GM19372 (cell line): Measurements from ENCODE around the gene KCNC4.

ENCODE experiments used
- ATAC-seq: cut with Tn5 transposase; IDR thresholded peaks from one replicate; pipeline ENCODE4 v1.9.1; 2021; ENCODE audit warnings: mild to moderate bottlenecking, low read depth, moderate library complexity; ENCODE audit not compliant: unreplicated experiment

The KCNC4 gene

DNA sequence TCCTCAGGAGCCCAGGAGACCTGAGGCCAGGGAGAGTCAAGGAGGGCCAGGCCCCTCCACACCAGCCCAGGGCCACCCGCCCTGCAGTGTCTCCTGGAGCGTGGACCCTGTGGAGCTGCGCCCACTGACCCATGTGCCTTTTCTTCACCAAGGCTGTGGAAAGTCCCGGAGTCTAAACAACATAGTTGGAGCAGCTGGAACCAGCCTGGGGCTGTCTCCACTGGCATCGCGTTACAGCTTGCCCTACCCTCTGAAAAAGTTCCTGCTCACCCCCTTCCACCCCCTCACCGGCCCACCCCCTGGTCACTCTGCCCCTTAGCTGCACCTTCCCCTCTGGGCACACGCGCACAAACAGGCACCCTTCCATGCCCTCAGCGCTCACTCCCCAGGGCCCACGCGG is 18.3 kb downstream of the KCNC4 start:
- ATAC-seq = no peak

DNA sequence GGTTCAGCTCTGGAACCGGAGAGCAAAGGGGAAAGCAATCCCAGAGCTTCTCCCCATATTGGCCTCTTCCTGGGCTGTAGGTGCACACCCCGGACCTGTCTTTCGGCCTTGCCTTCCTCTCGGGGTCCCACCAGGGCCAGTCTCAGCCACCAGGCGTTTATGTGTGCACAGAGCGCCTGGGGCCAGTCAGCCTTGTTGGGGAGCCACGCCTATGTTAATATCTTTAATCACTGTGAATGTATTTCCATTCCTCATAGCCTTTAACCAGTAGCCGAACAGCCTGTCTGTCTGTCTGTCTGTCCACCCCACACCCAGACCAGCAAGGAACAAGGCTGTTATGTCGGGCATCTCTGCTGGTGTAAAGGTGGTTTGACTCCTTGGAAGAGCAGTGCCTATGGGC is 18.8 kb downstream of the KCNC4 start:
- no peak for ATAC-seq

DNA sequence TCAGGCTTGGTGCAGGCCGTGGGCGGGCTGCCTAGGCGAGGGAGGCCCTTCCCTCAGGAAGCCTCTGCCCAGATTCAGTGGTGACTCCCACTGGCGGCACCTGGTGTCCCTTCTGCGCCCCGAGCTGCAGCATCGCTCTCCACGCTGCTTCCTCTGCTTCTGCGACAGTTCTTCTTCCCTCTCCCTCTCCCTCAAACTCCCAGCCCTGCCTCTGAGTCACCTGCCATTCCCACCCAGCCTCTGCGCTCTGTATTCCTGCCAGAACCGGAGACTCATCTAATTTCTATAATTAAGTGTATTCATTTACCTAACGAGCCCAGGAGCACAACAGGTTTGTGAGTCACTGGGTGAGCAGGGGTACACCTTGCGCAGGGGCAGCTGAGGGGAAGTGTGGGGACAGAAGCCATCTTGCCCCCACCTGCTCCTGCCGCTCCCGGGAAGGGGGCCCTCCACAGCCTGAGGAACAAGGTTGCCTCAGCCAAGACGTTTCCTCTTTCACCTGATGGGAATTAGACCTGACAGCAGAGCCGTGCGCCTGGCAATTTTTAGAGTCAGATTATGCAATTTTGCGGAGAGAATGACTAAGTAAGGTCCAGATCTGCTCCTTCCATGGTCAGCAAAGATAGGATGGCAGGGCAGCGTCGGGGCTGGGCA is 19.4 kb downstream of the KCNC4 start:
- no peak for ATAC-seq

DNA sequence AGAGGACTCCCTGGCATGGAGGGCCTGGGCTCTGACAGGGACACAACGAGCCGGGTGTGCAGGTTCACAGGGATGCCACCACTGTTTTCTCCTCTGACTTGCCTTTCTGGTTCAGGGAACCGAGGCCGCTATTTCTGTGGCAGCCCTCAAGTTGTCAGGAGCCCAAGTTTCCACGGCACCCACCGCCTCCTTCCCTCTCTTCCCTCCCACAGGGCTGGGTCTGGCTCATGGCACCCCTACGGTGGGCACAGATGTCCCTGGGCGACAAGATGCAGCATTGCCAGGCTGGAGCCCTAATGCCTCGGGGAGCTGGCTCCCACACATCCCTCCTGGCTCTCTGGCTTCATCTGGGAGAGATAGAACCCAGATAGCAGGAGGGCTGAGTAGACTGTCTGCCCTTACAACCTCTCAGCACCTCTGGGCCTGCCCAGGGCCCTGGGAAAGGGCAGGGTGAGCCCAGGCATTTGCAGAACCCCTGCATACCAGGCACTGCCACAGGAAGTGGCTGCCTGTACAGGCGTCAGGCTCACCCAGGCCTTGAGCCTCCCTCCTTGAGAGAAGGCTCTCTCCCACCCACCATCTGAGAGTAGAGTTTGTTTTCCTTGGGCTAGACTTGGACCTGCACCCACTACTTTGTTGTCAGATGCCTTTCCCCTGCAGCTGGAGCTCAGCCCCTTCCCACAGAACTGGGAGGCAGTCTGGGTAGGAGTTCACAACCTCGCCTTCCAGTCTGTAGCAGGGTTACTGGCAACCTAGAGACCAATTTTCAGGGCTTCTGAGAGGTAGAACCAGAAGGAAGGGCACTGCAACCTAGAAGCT is 20.5 kb downstream of the KCNC4 start:
- ATAC-seq = no peak

DNA sequence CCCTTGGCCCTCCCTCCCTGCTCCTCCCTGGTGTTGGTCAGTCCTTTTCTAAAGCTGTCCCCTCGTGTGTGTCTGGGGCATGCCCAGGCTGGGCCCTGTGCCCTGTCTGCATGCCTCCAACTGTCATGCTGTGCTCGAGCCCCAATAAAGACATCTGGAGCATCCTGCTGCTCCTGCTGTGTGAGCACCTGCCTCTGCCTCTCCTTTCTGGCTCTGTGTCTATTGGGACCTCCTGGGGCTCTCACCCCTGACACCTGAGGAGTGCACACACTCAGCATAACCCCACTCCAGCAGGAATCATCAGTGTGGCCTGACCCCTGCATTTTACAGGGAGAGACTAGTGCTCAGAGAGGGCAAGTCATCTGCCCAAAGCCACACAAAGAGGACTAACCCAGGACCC is 23.7 kb downstream of the KCNC4 start:
- no peak for ATAC-seq

DNA sequence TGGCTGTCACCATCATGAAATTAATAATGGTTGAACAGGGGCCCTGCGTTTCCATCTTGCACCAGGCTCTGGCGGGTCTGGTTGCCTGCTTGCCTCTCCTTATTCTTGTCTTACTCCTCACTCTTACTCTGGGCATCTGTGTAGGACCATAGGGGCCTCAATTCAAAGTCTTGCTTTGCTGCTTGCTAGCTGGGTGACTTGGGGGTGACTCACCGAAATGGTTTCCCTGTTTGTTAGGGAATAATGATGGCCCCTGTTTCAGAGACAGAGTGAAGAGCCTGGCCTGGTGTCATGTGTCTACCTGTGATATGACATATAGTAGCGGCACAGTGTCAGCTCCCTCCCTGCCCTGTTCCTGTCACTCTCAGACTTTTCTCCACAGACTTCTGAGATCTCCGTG is 24.6 kb downstream of the KCNC4 start:
- ATAC-seq = no peak

DNA sequence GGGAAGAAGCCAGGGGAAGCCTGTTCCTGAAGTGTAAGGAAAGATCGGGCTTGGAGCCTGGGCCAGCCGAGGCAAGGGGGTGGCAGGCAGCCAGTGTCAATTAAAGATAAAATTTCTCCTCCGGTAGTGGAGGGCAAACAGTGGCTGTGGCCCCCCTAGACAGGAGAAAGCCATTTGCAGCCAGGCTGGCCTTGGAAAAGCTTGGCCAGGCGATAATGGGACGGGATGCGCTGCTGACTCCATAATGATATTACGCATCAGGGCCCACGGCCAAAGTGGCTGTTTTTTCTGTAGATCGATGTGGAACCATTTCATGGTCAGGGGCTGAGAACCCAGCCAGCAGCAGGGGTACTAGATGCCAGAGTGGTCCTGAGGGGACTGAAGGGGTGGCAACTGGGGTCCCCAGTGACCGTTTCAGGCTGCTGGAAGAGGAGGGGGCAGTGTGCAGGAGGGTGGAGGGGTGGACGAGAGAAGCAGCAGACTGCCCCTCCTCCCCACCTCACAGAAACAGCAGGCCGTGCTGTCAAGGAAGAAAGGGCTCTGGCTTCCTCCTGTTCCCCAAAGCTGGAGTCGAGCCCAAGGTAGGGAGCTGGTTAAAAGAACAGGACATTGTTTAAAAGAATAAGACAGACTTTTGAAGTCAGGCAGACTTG is 25.2 kb downstream of the KCNC4 start:
- ATAC-seq = no peak

DNA sequence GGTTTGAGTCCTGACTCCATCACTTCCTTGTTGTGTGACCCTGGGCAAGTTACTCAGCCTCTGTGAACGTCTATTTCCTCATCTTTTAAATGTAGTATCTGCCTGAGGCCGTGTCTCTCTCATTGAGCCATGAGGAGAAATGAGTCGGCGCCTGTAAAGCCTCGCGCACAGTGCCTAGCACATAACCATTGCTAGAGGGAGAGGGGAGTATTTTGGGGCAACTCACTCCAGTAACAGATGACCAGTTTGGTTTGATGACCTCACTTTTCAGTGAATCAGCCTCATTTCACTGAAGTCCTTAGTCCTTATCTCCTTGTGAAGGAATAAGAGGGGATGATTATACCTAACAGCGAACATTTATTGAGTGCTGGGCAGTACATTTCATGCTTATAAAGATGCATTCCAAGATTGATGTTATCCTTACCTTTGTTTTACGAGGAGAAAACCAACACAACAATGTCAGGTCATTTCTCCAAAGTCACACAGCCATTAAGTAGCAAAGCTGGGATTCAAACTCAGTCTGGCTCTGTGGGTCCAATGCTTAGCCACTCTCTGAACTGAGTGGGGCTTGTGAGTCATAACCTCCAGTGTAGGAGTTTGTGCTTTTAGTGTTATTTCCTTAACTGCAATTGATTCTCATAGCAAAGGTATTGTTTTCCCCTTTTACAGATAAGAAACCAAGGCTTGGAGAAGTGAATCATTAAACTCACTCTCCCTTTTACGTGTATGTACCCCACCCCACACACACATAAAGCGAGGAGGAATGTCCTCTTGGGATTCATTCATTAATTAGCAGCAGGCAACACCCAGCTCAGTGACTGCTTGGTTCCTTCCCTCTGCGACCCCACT is 25.9 kb downstream of the KCNC4 start:
- ATAC-seq = no peak

DNA sequence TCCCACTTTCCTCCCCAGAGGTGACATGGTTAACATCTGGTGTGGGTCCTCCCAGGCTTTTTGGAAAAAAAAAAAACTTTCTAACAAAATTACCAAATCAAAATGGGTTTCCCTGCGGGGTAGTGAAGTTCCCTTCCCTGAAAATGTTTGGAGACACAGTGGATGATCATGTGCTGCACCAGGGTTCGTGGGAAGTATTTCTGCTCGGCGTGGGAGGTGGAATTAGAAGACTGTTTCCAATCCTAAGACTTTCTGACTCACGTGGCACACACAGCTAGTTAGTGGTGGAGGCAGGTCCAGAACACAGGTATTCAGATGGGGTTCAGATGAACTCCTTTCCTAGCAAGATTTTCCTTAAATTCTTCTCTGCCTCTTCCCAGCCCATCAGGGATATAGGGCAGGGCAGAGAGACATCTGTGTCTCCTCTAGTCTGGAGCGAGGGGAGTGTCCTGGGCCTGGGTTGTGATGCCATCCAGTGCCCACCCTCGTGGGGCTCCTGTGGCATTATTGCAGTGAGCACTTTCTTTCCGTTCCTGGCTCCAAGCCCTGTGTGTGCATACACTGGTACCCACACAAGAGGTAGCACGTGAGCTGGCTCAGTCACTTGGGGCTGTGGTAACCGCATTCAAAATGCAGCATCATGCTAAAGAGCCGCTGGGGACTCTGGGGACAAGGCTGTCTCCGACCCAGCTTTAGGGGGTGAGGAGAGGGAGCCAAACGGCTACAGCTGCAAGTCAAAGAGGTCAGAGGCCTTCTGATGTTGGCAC is 27.5 kb downstream of the KCNC4 start:
- ATAC-seq = no peak

DNA sequence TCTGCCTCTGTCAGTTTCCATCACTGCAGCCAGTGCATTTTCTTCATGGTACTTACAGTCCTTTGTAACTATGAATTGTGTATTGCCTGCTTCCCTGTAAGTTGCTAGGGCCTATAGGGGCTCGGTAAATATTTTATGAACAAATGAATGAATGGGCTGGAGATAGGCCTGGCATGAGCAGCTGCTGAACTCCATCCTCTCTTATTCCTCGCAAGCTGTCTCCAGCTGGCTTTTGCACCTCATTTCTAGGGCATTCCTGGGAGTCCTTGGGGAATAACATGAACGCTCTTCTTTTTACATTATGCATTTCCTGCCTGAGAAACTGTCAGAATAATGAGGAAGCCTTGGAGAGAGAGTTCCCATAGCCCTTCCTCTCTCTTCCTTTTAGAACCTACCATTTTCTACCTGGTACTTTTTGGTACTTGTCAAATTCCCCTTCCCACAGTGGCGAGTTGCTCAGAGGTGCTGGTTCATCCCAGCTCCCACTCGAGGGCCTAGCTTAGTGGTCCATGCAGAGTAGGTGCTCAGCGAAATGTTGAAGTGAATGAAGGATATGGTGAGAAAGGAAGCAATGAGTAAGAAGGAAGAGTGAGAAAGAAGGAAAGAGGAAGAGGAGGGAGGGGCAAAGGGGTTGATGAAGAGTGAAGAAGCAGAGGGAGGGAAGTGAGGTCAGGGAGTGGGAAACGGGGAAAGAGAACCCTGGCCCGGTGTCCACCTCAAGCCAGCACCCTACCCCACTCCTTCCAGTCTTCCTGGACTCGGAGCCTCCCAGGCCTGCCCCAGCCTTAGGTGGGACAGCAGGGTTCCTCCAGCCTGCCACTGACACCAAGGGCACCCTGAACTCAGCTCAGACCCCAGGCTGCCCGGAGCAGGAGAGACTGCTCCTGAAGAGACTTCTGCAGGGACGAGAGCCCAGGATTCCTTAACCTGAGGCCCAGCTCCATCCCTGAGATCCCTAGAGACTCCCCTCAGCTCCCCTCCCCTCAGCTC is 29.6 kb downstream of the KCNC4 start:
- ATAC-seq = no peak

DNA sequence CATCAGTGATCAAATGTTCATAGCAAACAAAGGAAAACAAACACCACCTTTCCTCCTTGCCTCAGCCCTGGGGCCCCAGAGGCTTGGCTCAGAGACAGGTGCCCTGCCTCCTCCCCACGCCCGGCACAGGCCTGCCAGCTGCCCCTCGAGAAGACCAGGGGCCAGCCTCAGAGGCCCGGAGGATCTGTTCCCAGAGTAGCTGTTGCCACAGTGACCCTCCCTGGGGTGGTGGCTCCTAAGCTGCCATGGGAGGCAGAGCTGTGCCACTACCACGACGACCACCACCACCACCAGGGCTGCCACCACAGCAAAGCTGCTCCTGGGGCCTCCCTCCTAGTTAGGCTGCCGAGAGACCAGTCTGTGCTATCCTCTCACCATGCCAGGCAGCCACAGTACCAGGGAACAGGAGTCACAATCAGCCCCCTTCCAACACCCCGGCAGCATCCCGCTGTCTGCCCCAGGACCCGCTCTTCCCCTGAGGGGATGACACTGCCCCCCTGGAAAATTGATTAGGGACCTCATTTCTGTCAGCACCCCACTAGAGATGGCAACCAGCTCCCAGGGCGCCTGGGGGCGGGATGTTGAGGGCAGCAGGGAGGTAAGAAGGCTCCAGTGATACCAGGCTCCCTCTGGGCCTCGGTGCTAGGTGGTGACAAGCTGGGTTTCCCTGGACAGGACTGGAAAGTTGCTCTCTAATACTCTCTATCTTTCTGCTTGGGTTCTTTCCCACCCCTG is 30.5 kb downstream of the KCNC4 start:
- ATAC-seq = no peak

DNA sequence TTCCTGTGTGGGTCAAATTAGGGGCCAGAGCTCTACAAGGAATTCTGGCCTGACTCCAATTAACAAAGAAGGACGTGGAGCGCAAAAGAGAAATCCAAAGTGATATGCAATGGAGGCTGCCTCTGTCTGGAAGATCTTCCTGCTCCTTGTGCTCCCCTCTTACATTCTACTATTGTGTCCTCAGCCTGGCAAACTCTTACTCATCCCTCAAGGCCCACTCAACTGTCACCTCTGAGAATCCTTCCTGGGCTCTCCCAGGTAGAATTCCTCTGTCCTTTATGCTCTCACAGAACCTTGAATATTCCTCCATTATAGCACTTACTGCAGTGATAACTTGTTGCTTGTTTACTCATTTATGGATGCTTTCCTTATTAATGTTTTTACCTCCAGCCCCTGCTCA is 31.4 kb downstream of the KCNC4 start:
- no peak for ATAC-seq

DNA sequence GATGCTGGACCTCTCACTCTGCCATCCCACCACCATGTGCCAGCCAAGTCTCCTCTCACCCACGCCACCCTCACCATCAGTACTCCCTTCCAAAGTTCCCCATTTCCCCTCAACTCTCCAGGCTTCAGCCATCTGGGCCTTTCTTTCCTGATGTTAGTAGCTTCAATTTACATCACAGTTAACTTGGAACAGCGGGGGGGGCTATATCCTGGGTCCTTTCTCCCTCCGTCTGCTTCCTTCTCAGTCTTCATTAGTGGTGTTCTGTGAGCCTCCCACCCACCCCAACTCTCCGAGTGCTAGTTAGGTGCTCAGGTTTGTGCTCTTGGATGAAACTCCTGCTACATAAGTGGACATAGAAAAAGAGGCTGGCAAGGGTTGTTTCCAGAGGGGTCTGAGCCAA is 31.9 kb downstream of the KCNC4 start:
- ATAC-seq = no peak

DNA sequence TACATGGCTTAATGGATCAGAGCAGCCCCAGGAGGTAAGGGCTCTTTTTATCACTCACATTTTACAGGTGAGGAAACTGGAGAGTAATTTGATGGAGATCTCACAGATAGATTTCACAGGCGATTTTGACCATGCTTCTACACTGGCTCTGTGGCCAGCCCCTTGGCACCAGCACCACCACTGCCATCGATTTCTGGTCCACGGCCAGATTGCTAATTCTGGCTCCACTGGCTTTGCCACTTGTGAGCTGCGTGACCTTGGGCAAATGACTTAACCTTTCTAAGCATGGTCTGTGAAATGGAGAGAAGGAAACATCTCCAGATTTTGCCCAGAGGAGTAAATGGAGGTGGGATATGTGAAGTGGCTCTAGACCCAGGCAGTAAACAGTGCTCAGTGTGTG is 32.6 kb downstream of the KCNC4 start:
- no peak for ATAC-seq

DNA sequence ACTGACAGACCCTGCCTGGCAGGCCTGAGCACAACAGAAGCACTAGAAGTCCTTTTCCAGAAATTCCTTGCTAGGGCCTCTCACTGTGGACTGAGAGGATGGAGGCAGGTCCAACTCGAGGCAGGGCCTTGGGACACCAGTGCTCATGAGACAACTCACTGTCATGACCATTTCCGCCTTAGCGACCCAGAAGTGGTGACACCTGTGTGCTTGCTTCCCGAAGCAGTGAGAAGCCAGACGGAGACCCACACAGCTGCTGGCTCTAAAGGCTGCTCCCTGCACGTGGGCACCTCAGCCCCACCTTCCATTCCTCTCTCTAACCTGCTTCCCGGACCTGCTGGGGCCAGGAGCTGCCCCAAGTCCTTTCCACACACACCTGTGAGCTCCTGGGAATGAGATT is 33.0 kb downstream of the KCNC4 start:
- ATAC-seq = no peak

DNA sequence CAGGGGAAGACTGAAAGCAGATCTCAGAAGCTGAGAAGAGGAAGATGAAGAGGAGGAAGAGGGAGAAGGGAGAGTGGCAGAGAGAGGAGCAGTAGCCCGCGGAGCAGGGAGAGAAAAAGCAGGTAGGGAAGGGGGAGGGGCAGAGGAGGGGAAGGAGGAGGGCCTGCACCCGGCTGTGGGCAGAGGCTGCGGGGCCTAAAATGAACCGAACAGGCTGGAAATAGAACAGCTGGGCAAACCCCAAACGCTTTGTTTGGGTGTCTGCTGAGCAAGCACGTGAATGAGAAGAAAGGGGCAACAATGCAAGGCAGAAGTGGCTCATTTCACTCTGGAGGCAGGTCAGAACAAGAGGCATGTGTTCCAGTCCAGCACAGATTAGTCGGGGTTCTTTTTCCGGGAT is 33.5 kb downstream of the KCNC4 start:
- ATAC-seq = no peak

DNA sequence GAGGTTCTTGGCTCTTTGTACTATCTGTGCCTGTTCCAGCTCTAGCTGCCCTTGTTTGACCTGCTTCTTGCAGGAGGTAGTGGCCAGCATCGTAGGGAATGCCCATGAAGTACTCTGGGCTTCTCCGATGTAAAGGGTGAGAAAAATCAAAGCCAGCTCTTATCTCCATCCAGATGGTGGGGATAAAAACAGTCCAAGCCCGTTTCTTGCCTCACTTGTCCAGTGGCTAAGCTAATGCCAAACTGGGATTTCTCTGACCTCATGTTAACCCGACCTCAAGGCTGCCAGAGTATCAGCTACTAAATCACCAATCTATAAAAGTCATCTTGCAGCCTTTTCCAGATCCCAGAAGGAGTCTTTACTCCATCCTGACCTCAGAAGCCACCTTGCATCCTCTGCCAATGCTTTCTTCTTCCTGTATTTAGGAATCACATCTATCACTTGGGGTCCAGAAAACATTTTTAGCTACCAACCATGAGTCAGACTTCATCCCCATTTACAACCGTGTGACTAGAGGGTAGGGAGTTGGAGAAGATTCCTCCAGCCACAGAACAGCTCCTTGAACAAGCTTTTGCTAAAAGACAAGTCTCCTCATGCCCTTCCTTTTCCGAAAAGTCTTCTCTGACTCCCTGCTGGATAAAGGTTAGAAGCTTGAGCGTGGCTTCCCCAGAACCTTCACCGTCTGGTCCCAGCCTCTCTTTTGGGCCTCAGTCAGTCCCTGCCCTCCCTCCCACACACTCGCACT is 35.9 kb downstream of the KCNC4 start:
- no peak for ATAC-seq

DNA sequence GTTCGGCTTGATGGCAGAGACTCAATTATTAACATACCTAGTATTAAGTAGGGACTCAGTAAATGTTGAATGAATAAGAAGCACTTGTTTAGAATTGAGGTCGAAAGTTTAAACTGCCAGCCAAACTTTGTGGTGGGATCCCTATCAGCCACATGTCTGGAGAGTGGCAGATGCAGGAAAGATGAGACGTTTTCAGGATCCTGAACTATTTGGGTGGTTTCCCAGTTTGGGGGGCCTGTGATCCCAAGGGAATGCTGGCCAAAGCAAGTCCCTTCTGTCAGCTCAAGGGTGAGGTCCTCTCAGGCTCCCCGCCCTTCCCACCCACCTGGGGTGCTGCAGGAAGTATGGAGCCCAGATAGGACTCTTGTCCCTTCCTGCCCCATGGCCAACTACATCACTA is 38.6 kb downstream of the KCNC4 start:
- ATAC-seq = no peak
